Activated T-helper 2 cell treated with anti-CD3 and anti-CD28 coated beads, Interferon-gamma antibody, Interleukin-2, Interleukin-4, amounts not matched to agents 10 μg/mL and 5 μg/mL and 100 μg/mL, durations not matched to agents 14 hours and 24 hours and 36 hours (primary cell): ENCODE results near the gene RNASE9. TPM values are rescaled to one million over a fixed set of nuclear protein-coding genes. Genes with fewer than 3 reads are reported as not detected.
"Not testable (repeated sequence)": the region's sequence is repeated elsewhere in the genome, so short reads cannot be mapped to it uniquely, and the experiment has no call there.

Source experiments
- DNase-seq: peaks from one replicate; pipeline ENCODE4 v3.0.0; 2021; ENCODE audit warnings: low spot score
- H3K27ac Mint-ChIP-seq: one replicate; pipeline ENCODE4 v1.8.0; 2021; ENCODE audit warnings: mixed read lengths
- H3K27me3 Mint-ChIP-seq: one replicate; pipeline ENCODE4 v1.8.0; 2021; ENCODE audit warnings: low read depth, mixed read lengths
- H3K36me3 Mint-ChIP-seq: one replicate; pipeline ENCODE4 v1.8.0; 2021; ENCODE audit warnings: low read depth, mixed read lengths
- H3K4me1 Mint-ChIP-seq: one replicate; pipeline ENCODE4 v1.8.0; 2021; ENCODE audit warnings: low read depth, mixed read lengths
- H3K4me3 Mint-ChIP-seq: one replicate; pipeline ENCODE4 v1.8.0; 2021; ENCODE audit warnings: low read depth, mild to moderate bottlenecking, moderate library complexity, mixed read lengths
- H3K9me3 Mint-ChIP-seq: one replicate; pipeline ENCODE4 v1.8.0; 2021; ENCODE audit warnings: mixed read lengths
- intact Hi-C: fragments of 100-400 bp; cut with micrococcal nuclease; formaldehyde crosslinking; loops from one replicate; pipeline ENCODE4 v1.15.1; 2023
- total RNA-seq: library from RNA; stranded (reverse); gene quantifications from 2 replicates; pipeline ENCODE4 v1.2.3, GENCODE V29; 2022

RNASE9 gene
- total RNA-seq, 1 donor from 2014 or later: not detected

DNA sequence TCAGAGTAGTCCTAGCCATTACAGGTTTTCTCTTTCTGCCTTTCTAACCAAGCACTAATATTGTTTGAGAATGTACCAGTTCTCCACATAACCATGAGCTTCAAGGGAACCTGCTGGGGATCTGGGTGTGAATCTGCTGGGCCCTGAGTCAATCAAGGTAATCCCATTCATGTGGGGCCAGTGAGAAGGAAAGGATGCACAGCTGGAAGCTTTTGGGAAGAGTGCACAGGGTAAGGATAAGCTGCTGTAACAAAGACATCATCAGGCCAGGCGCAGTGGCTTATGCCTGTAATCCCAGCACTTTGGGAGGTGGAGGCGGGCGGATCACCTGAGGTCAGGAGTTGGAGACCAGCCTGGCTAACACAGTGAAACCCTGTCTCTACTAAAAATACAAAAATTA lies 34.9 kb upstream of the RNASE9 start:
- peaks cover 17% of the 10 kb centered on the region for H3K27me3 Mint-ChIP-seq
- intact Hi-C loops, DNase-seq, H3K36me3 Mint-ChIP-seq, H3K4me1 Mint-ChIP-seq, H3K4me3 Mint-ChIP-seq, H3K9me3 Mint-ChIP-seq, H3K27ac Mint-ChIP-seq: not testable (repeated sequence)

DNA sequence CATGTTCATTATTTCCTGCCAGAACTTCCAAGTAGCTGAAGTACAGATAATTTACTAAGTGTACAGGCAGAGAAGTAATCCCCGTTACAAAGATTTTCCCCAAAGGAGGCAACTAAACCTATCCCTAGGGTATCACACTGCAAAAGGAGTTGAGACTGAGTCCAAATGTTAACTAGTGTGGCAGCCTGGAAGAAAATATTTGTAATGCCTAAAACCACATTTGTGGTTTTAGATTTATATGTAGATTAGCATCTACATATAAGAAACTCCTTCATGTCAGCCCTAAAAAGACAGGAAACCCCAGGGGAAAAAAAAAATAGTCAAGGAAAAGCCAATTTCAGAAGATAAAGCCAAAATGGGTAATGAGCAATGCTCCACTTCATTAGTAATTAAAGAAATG lies 31.7 kb upstream of the RNASE9 start:
- Mint-ChIP-seq H3K27me3 (peaks cover 21% of the 10 kb centered on the region), H3K9me3 (no peaks in the 10 kb centered on the region), H3K27ac (no peak overlapping the region), H3K4me3 (no peak overlapping the region), H3K36me3 (no peaks in the 10 kb centered on the region), H3K4me1 (peaks cover 7% of the 10 kb centered on the region)
- intact Hi-C loops: no loop called here
- no peak for DNase-seq

- no peaks in the 10 kb centered on the region for H3K9me3 Mint-ChIP-seq
- no peak within 1 kb of the TSS for H3K27ac Mint-ChIP-seq
- H3K4me1 Mint-ChIP-seq: peaks cover 11% of the 10 kb centered on the region
- intact Hi-C loops: no loop called here
- no peak for DNase-seq
- H3K36me3 Mint-ChIP-seq: no peaks in the 10 kb centered on the region
- no peak within 1 kb of the TSS for H3K4me3 Mint-ChIP-seq
- peaks cover 21% of the 10 kb centered on the region for H3K27me3 Mint-ChIP-seq
These were observed 30.4 kb upstream of the RNASE9 start, which contains the start of gene RNASE12 for GRCh38 chr14:20591235-20591634. Gene RNASE12 (minus strand): TSS chr14:20591376. CDS start chr14:20590723, 653 bp downstream.

DNA sequence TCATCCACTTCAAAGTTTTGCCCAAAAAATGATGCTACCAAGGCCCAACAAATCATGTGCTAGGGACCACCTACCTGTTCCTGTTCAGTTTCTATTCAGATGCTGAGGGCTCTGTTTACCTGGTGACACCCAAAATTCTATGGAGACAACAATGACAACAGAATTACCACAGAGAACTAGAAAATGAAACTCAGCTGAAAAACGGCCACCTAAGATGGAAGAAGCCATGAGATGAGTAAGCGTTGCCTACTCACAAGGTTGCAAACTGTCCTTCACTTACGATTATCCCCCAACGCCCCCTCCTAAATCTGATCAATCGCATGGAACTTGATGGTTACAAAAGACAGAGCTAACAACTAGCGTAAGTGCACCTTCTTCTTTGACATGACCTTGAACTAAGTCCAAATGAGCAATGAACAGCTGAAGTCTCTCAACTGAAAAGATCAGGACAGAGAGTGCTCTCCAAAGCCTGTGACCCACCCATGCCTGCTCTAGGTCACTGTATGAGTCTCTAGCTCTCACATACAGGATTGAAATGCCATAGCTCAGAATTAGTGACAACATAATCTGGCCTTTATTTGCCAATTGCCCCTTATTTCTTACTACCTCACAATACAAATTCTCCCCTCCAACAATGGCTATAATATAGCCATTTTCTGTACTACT lies 26.8 kb upstream of the RNASE9 start, which contains the start of gene RNASE11:
RNASE11 (minus strand) TSS at position 513 of the 666 bp plus-strand sequence.
- Mint-ChIP-seq H3K9me3 (no peaks in the 10 kb centered on the region), H3K36me3 (no peaks in the 10 kb centered on the region), H3K27ac (no peak within 1 kb of the TSS), H3K27me3 (peaks cover 30% of the 10 kb centered on the region), H3K4me3 (no peak within 1 kb of the TSS), H3K4me1 (peaks cover 10% of the 10 kb centered on the region)
- DNase-seq: no peak
- intact Hi-C loops: no loop called here

GRCh38 chr14:20583908-20584307 lies 23.1 kb upstream of the RNASE9 start:
- Mint-ChIP-seq H3K36me3 (no peaks in the 10 kb centered on the region), H3K27ac (no peak overlapping the region), H3K27me3 (peaks cover 12% of the 10 kb centered on the region), H3K9me3 (no peaks in the 10 kb centered on the region), H3K4me1 (peaks cover 7% of the 10 kb centered on the region), H3K4me3 (no peak overlapping the region)
- intact Hi-C loops: no loop called here
- no peak for DNase-seq

DNA sequence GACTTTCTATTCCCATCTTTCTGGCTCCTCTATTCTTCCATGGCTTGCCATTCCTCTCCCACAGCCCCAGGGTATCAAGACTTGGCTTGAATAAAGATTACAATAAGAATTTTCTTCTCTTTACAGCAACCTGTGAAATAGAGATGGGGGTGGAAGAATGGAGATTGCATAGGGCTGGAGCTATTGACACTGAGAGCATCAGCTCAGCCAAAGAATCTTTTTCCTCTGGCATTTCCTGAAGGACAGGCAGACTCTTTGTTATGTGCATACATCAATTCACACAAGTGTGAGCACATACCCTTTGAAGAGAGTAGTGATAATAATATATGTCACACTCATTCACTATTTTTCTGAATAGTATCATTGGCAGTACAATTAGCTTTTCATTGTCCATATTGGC lies 22.3 kb upstream of the RNASE9 start:
- intact Hi-C loops: no loop called here
- H3K9me3 Mint-ChIP-seq: no peaks in the 10 kb centered on the region
- H3K4me3 Mint-ChIP-seq: no peak overlapping the region
- no peak overlapping the region for H3K27ac Mint-ChIP-seq
- H3K4me1 Mint-ChIP-seq: peaks cover 7% of the 10 kb centered on the region
- peaks cover 14% of the 10 kb centered on the region for H3K27me3 Mint-ChIP-seq
- H3K36me3 Mint-ChIP-seq: no peaks in the 10 kb centered on the region
- no peak for DNase-seq

- Mint-ChIP-seq H3K27ac (no peak overlapping the region), H3K4me1 (no peaks in the 10 kb centered on the region), H3K36me3 (no peaks in the 10 kb centered on the region), H3K4me3 (no peak overlapping the region), H3K9me3 (no peaks in the 10 kb centered on the region), H3K27me3 (peaks cover 15% of the 10 kb centered on the region)
- DNase-seq: no peak
- intact Hi-C loops: no loop called here
These were observed 19.4 kb upstream of the RNASE9 start for GRCh38 chr14:20580242-20580641.

GRCh38 chr14:20578784-20579502 lies 18.1 kb upstream of the RNASE9 start:
- H3K36me3 Mint-ChIP-seq: no peaks in the 10 kb centered on the region
- no peak overlapping the region for H3K4me3 Mint-ChIP-seq
- no peaks in the 10 kb centered on the region for H3K9me3 Mint-ChIP-seq
- H3K4me1 Mint-ChIP-seq: no peaks in the 10 kb centered on the region
- no peak overlapping the region for H3K27ac Mint-ChIP-seq
- peaks cover 16% of the 10 kb centered on the region for H3K27me3 Mint-ChIP-seq
- intact Hi-C loops: no loop called here
- DNase-seq: no peak

DNA sequence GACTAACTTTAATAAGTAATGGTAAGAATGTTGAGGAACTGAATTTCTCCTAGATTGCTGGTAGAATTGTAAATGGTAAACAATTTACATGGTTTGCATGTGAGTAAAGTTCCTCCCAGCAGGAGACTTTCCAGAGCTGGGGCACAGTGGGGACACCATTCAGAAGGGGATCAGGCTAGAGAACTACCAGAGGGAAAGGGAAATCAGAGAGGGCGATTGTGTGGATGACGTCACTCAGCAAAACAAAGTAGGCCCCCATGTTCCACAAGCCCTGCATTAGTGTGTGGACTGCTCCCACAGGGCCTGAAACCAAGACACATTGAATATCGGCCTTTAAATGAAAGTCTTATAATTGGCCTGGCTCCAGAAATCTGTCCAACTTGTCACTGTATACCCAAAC lies 17.5 kb upstream of the RNASE9 start:
- Mint-ChIP-seq H3K36me3 (no peaks in the 10 kb centered on the region), H3K4me3 (no peak overlapping the region), H3K27ac (no peak overlapping the region), H3K9me3 (no peaks in the 10 kb centered on the region), H3K4me1 (no peaks in the 10 kb centered on the region), H3K27me3 (peaks cover 12% of the 10 kb centered on the region)
- intact Hi-C loops: no loop called here
- DNase-seq: no peak

GRCh38 chr14:20572382-20572990 lies 11.6 kb upstream of the RNASE9 start:
- H3K36me3 Mint-ChIP-seq, H3K4me3 Mint-ChIP-seq, H3K27ac Mint-ChIP-seq, DNase-seq, H3K9me3 Mint-ChIP-seq, H3K4me1 Mint-ChIP-seq, intact Hi-C loops, H3K27me3 Mint-ChIP-seq: not testable (repeated sequence)

DNA sequence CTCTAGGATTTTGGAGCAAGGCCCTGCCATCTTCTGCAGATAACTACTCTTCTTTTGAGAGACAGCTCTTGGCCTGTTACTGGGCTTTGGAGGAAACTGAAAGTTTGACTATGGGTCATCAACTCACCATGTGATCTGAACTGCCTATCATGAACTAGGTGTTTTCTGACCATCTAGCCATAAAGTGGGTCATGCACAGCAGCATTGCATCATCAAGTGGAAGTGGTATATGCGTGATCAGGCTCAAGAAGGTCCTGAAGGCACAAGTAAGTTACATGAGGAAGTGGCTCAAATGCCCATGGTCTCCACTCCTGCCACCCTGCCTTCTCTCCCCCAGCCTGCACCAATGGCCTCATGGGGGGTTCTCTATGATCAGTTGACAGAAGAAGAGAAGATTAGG lies 9.9 kb upstream of the RNASE9 start:
- H3K27ac Mint-ChIP-seq, H3K27me3 Mint-ChIP-seq, H3K4me3 Mint-ChIP-seq, DNase-seq, H3K4me1 Mint-ChIP-seq, H3K36me3 Mint-ChIP-seq, intact Hi-C loops, H3K9me3 Mint-ChIP-seq: not testable (repeated sequence)

- H3K4me3 Mint-ChIP-seq, H3K4me1 Mint-ChIP-seq, H3K27ac Mint-ChIP-seq, DNase-seq, H3K9me3 Mint-ChIP-seq, intact Hi-C loops, H3K27me3 Mint-ChIP-seq, H3K36me3 Mint-ChIP-seq: not testable (repeated sequence)
These were observed 9.0 kb upstream of the RNASE9 start for GRCh38 chr14:20569865-20570264.

DNA sequence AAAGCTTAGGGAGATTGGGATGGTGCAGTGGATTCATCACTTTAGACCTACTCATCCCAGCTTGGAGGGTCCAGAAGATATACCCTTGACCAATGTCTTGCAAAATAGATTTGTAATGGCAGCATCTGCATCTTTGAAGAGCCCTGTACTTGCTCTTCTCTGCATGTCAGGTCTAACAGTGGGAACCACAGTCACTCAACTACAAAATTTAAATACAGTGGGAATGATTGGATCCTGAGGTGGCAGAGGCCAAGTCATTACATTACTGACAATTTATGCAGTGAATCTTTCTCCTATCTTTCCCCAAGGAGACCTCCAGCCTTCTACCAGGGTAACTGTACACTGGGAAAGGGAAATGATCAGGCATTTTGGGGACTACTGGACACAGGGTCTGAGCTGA lies 8.2 kb upstream of the RNASE9 start:
- DNase-seq: no peak
- no peak overlapping the region for H3K4me3 Mint-ChIP-seq
- H3K36me3 Mint-ChIP-seq: no peaks in the 10 kb centered on the region
- H3K27me3 Mint-ChIP-seq: peaks cover 5% of the 10 kb centered on the region
- peaks cover 4% of the 10 kb centered on the region for H3K9me3 Mint-ChIP-seq
- no peak overlapping the region for H3K27ac Mint-ChIP-seq
- intact Hi-C loops: no loop called here
- H3K4me1 Mint-ChIP-seq: peaks cover 2% of the 10 kb centered on the region
